Activated CD4-positive, CD25-positive, alpha-beta regulatory T cell treated with anti-CD3 and anti-CD28 coated beads, Interleukin-2, amount 50 U/mL, for 16 hours (primary cell): Measurements from ENCODE around the gene ARMC6.
A peak's percentile ranks its signal among the peaks of the same experiment; 100 is the strongest.
"Not testable (repeated sequence)": the region's sequence is repeated elsewhere in the genome, so short reads cannot be mapped to it uniquely, and the experiment has no call there.

Experiments used
- DNase-seq: peaks from one replicate; pipeline ENCODE4 v3.0.0-alpha.2; 2020; ENCODE audit warnings: low read depth, low spot score

Gene ARMC6

GRCh38 chr19:19022380-19022961 is 10.9 kb upstream of the ARMC6 start:
- DNase-seq = no peak

GRCh38 chr19:19023376-19023775 is 10.0 kb upstream of the ARMC6 start:
- DNase-seq = not testable (repeated sequence)

GRCh38 chr19:19025861-19026260 is 7.5 kb upstream of the ARMC6 start:
- DNase-seq = no peak

- DNase-seq = no peak
Observed at GRCh38 chr19:19026299-19026971, 7.0 kb upstream of the ARMC6 start.

- DNase-seq = no peak
Observed at GRCh38 chr19:19027228-19027627, 6.2 kb upstream of the ARMC6 start.

- DNase-seq = no peak
Observed at GRCh38 chr19:19028526-19028925, 4.9 kb upstream of the ARMC6 start.

- no peak for DNase-seq
Observed at GRCh38 chr19:19031891-19032290, 1.5 kb upstream of the ARMC6 start.

GRCh38 chr19:19032420-19033175 is 805 bp upstream of the ARMC6 start:
- DNase-seq = peak; percentile 54

- no peak for DNase-seq
Observed at GRCh38 chr19:19033176-19033425, 302 bp upstream of the ARMC6 start.

GRCh38 chr19:19034204-19034624 is 811 bp downstream of the ARMC6 start:
- peak; percentile 43 for DNase-seq

- no peak for DNase-seq
Observed at GRCh38 chr19:19039901-19040300, 6.5 kb downstream of the ARMC6 start.

- DNase-seq = no peak
Observed at GRCh38 chr19:19040417-19040816, 7.0 kb downstream of the ARMC6 start.

- no peak for DNase-seq
Observed at GRCh38 chr19:19042732-19043280, 9.4 kb downstream of the ARMC6 start.

GRCh38 chr19:19043481-19043880 is 10.1 kb downstream of the ARMC6 start:
- DNase-seq = no peak

- DNase-seq = no peak
Observed at GRCh38 chr19:19043881-19044280, 10.5 kb downstream of the ARMC6 start.

GRCh38 chr19:19049406-19049805 is 16.0 kb downstream of the ARMC6 start:
- DNase-seq = no peak

GRCh38 chr19:19050104-19050503 is 16.7 kb downstream of the ARMC6 start:
- no peak for DNase-seq

- DNase-seq = no peak
Observed at GRCh38 chr19:19050731-19051130, 17.3 kb downstream of the ARMC6 start.

- DNase-seq = no peak
Observed at GRCh38 chr19:19051478-19052213, 18.2 kb downstream of the ARMC6 start.

GRCh38 chr19:19052921-19053320 is 19.5 kb downstream of the ARMC6 start:
- no peak for DNase-seq

- DNase-seq = no peak
Observed at GRCh38 chr19:19053508-19054314, 20.3 kb downstream of the ARMC6 start.
